Trophoblast cell (in vitro differentiated cells and primary cell): Measurements from ENCODE around the gene PRC1.

Experiments
- DNase-seq, 2 donors: peaks; one replicate each; pipeline ENCODE4 v3.0.0-alpha.2; 2016
- H2AFZ ChIP-seq: 2 replicates; pipeline ENCODE4 v1.6.1; 2013; ENCODE audit warnings: low read length, moderate library complexity, mild to moderate bottlenecking; ENCODE audit not compliant: insufficient read depth, poor library complexity
- H2AK5ac ChIP-seq: 2 replicates; pipeline ENCODE4 v1.6.1; 2013; ENCODE audit warnings: mild to moderate bottlenecking, low read length
- H2BK120ac ChIP-seq: 2 replicates; pipeline ENCODE4 v1.6.1; 2013; ENCODE audit warnings: low read length, mild to moderate bottlenecking, moderate library complexity; ENCODE audit not compliant: insufficient read depth, poor library complexity
- H2BK12ac ChIP-seq: 2 replicates; pipeline ENCODE4 v1.6.1; 2013; ENCODE audit warnings: mild to moderate bottlenecking, low read length, moderate library complexity
- H2BK5ac ChIP-seq: 2 replicates; pipeline ENCODE4 v1.6.1; 2013; ENCODE audit warnings: low read length, low read depth, moderate library complexity, mild to moderate bottlenecking; ENCODE audit not compliant: poor library complexity
- H3K14ac ChIP-seq: 2 replicates; pipeline ENCODE4 v1.6.1; 2013; ENCODE audit warnings: mild to moderate bottlenecking, low read length
- H3K18ac ChIP-seq: 2 replicates; pipeline ENCODE4 v1.6.1; 2013; ENCODE audit warnings: mild to moderate bottlenecking, low read length
- H3K23ac ChIP-seq: 2 replicates; pipeline ENCODE4 v1.6.1; 2013; ENCODE audit warnings: low read length
- H3K27ac ChIP-seq: 2 replicates; pipeline ENCODE4 v1.5.1; 2013; ENCODE audit warnings: low read depth, mild to moderate bottlenecking, inconsistent platforms, low read length, moderate library complexity
- H3K27me3 ChIP-seq: 2 replicates; pipeline ENCODE4 v1.6.1; 2013; ENCODE audit warnings: inconsistent platforms, mild to moderate bottlenecking, low read length, moderate library complexity; ENCODE audit not compliant: insufficient read depth
- H3K36me3 ChIP-seq, 2 experiments: 1 replicate in 1 of 2; 2 replicates in 1 of 2; pipeline ENCODE4 v1.6.1; 2013; ENCODE audit warnings: low read length in 2 of 2, mild to moderate bottlenecking in 2 of 2, moderate library complexity in 1 of 2; ENCODE audit not compliant: insufficient read depth in 2 of 2, control insufficient read depth in 1 of 2
- H3K4ac ChIP-seq: 2 replicates; pipeline ENCODE4 v1.6.1; 2013; ENCODE audit warnings: low read depth, mild to moderate bottlenecking, low read length, moderate library complexity
- H3K4me1 ChIP-seq, 2 experiments: 1 replicate in 1 of 2; 2 replicates in 1 of 2; pipeline ENCODE4 v1.6.1; 2013; ENCODE audit warnings: low read length in 2 of 2, mild to moderate bottlenecking in 2 of 2, moderate library complexity in 1 of 2; ENCODE audit not compliant: insufficient read depth in 2 of 2, control insufficient read depth in 1 of 2
- H3K4me2 ChIP-seq: 2 replicates; pipeline ENCODE4 v1.6.1; 2013; ENCODE audit warnings: inconsistent platforms, mild to moderate bottlenecking, low read length, moderate library complexity
- H3K4me3 ChIP-seq: 2 replicates; pipeline ENCODE4 v1.5.1; 2013; ENCODE audit warnings: mild to moderate bottlenecking, low read depth, low read length, inconsistent platforms
- H3K79me1 ChIP-seq: one replicate; pipeline ENCODE4 v1.6.1; 2013; ENCODE audit warnings: low read length
- H3K79me2 ChIP-seq: 2 replicates; pipeline ENCODE4 v1.6.1; 2013; ENCODE audit warnings: low read length, mild to moderate bottlenecking; ENCODE audit not compliant: control insufficient read depth, insufficient read depth, poor library complexity
- H3K9ac ChIP-seq: 2 replicates; pipeline ENCODE4 v1.6.1; 2013; ENCODE audit warnings: mild to moderate bottlenecking, low read length
- H3K9me3 ChIP-seq: 2 replicates; pipeline ENCODE4 v1.6.1; 2013; ENCODE audit warnings: low read depth, mild to moderate bottlenecking, control low read depth, inconsistent platforms, low read length; ENCODE audit not compliant: insufficient read depth
- H4K12ac ChIP-seq: 2 replicates; pipeline ENCODE4 v1.6.1; 2013; ENCODE audit warnings: low read depth, mild to moderate bottlenecking, low read length, moderate library complexity
- H4K8ac ChIP-seq: 2 replicates; pipeline ENCODE4 v1.6.1; 2013; ENCODE audit warnings: low read depth, mild to moderate bottlenecking, low read length, moderate library complexity
- H4K91ac ChIP-seq: one replicate; pipeline ENCODE4 v1.6.1; 2013; ENCODE audit warnings: low read depth, mild to moderate bottlenecking, low read length, moderate library complexity
- WGBS: extraction: QIAGEN DNeasy Blood & Tissue Kit; methylation state at CpG from one replicate; pipeline ENCODE4 v1.1.7; 2013; ENCODE audit warnings: missing lambda C conversion rate; ENCODE audit not compliant: insufficient read length, insufficient coverage; ENCODE audit errors: extremely low coverage; 5-methylcytosine and 5-hydroxymethylcytosine counted together

Gene PRC1

GRCh38 chr15:91022832-91023129 is 28.4 kb upstream of the PRC1 start:
- no peaks in the 10 kb centered on the region for H3K9me3 ChIP-seq

GRCh38 chr15:91022075-91022831 is 27.9 kb upstream of the PRC1 start, which contains the start of gene VPS33B:
Gene VPS33B (minus strand): TSS chr15:91022594. CDS start chr15:91022249, 345 bp downstream.
- Histone ChIP-seq H3K4me2 (peak within 1 kb of the TSS; percentile 64), H3K79me2 (peaks cover 5% of the 10 kb centered on the region), H3K27me3 (no peaks in the 10 kb centered on the region), H3K9me3 (no peaks in the 10 kb centered on the region), H2BK120ac (no peak within 1 kb of the TSS), H3K18ac (peak within 1 kb of the TSS; percentile 12), H4K12ac (peak within 1 kb of the TSS; percentile 71), H3K36me3 (no peaks in the 10 kb centered on the region), H2BK12ac (no peak within 1 kb of the TSS), H3K23ac (no peak within 1 kb of the TSS), H2AFZ (peak within 1 kb of the TSS; percentile 8), H4K91ac (peak within 1 kb of the TSS; percentile 50), H2AK5ac (peak within 1 kb of the TSS; percentile 26), H3K9ac (peak within 1 kb of the TSS; percentile 92), H3K14ac (peak within 1 kb of the TSS; percentile 16), H3K27ac (peak within 1 kb of the TSS; percentile 6), H3K4me1 (peaks cover 0 to 2% of the 10 kb centered on the region in 2 experiments), H3K4ac (peak within 1 kb of the TSS; percentile 50), H3K79me1 (peaks cover 6% of the 10 kb centered on the region), H4K8ac (peak within 1 kb of the TSS; percentile 86), H2BK5ac (peak within 1 kb of the TSS; percentile 1), H3K4me3 (peak within 1 kb of the TSS; percentile 93)
- DNase-seq: peak; percentile 54 to 84
- no CpG with 5 or more reads among the region's 48 CpGs for WGBS

More at GRCh38 chr15:91022832-91023129, 28.4 kb upstream of the PRC1 start:
- Histone ChIP-seq H3K27ac (peak overlapping the region; percentile 6), H2BK120ac (no peak overlapping the region), H4K8ac (peak overlapping the region; percentile 66), H3K9ac (no peak overlapping the region), H4K91ac (no peak overlapping the region), H3K79me2 (peaks cover 5% of the 10 kb centered on the region), H2AFZ (peak overlapping the region; percentile 8), H3K23ac (no peak overlapping the region), H3K4me2 (peak overlapping the region; percentile 64), H4K12ac (peak overlapping the region; percentile 71), H3K18ac (no peak overlapping the region), H3K79me1 (peaks cover 6% of the 10 kb centered on the region), H2BK5ac (no peak overlapping the region), H3K36me3 (no peaks in the 10 kb centered on the region), H3K14ac (no peak overlapping the region), H2BK12ac (no peak overlapping the region), H3K4me1 (peaks cover 0 to 2% of the 10 kb centered on the region in 2 experiments), H2AK5ac (no peak overlapping the region), H3K4ac (no peak overlapping the region), H3K27me3 (no peaks in the 10 kb centered on the region), H3K4me3 (peak overlapping the region; percentile 93)
- DNase-seq: no peak
- no CpG with 5 or more reads among the region's 1 CpG for WGBS

GRCh38 chr15:91021516-91022074 is 27.3 kb upstream of the PRC1 start:
- Histone ChIP-seq H3K4ac (peak overlapping the region; percentile 34), H3K27me3 (no peaks in the 10 kb centered on the region), H3K4me3 (peak overlapping the region; percentile 93), H2BK5ac (no peak overlapping the region), H3K9ac (peak overlapping the region; percentile 92), H3K4me2 (peak overlapping the region; percentile 64), H3K36me3 (no peaks in the 10 kb centered on the region), H4K8ac (peak overlapping the region; percentile 66), H4K91ac (no peak overlapping the region), H2BK120ac (no peak overlapping the region), H3K79me2 (peaks cover 5% of the 10 kb centered on the region), H3K14ac (no peak overlapping the region), H3K27ac (no peak overlapping the region), H3K23ac (no peak overlapping the region), H3K18ac (no peak overlapping the region), H3K4me1 (peaks cover 0 to 2% of the 10 kb centered on the region in 2 experiments), H2BK12ac (no peak overlapping the region), H3K9me3 (no peaks in the 10 kb centered on the region), H2AFZ (peak overlapping the region; percentile 8), H3K79me1 (peaks cover 6% of the 10 kb centered on the region), H2AK5ac (no peak overlapping the region), H4K12ac (peak overlapping the region; percentile 71)
- WGBS: no CpG with 5 or more reads among the region's 4 CpGs
- no peak for DNase-seq

- Histone ChIP-seq H3K18ac (no peak overlapping the region), H3K9me3 (no peaks in the 10 kb centered on the region), H3K4me2 (no peak overlapping the region), H2BK12ac (no peak overlapping the region), H3K36me3 (peaks cover 3 to 7% of the 10 kb centered on the region in 2 experiments), H3K27ac (no peak overlapping the region), H3K14ac (no peak overlapping the region), H3K79me2 (peaks cover 5% of the 10 kb centered on the region), H4K91ac (no peak overlapping the region), H3K27me3 (no peaks in the 10 kb centered on the region), H2AK5ac (no peak overlapping the region), H2AFZ (no peak overlapping the region), H2BK5ac (no peak overlapping the region), H4K8ac (no peak overlapping the region), H3K23ac (no peak overlapping the region), H3K4me1 (peaks cover 5% of the 10 kb centered on the region in 2 experiments), H3K9ac (no peak overlapping the region), H2BK120ac (no peak overlapping the region), H3K4me3 (no peak overlapping the region), H3K4ac (no peak overlapping the region), H3K79me1 (peaks cover 6% of the 10 kb centered on the region), H4K12ac (no peak overlapping the region)
- no peak for DNase-seq
- WGBS: no CpG with 5 or more reads among the region's 3 CpGs
These were observed 23.8 kb upstream of the PRC1 start for GRCh38 chr15:91018158-91018557.
